ENCODE measurements around the gene GTPBP1.

GTPBP1 gene

GRCh38 chr22:38751066-38751421 is 45.3 kb downstream of the GTPBP1 start:
- H3K9ac ChIP-seq, result no peak overlapping the region
- no peaks in the 10 kb centered on the region for H3K36me3 ChIP-seq (ENCODE audit: control insufficient read depth, insufficient read depth, low read length)

GRCh38 chr22:38751422-38752346 is 45.9 kb downstream of the GTPBP1 start:
- Histone ChIP-seq H3K27ac (no peak overlapping the region), H2AFZ (no peak overlapping the region), H3K79me2 (no peaks in the 10 kb centered on the region), H3K4me1 (no peaks in the 10 kb centered on the region), H3K4me2 (ENCODE audit: low read length) (no peak overlapping the region), H3K27me3 (ENCODE audit: control insufficient read depth, insufficient read depth, low read length) (no peaks in the 10 kb centered on the region), H3K4me3 (ENCODE audit: low read depth, low read length) (no peak overlapping the region), H3K36me3 (ENCODE audit: control insufficient read depth, insufficient read depth, low read length) (no peaks in the 10 kb centered on the region), H3K9ac (no peak overlapping the region), H3K9me3 (ENCODE audit: control insufficient read depth, low read length) (no peaks in the 10 kb centered on the region)
- TF ChIP-seq CTCF (IDR thresholded peaks at IDR 0.05), result no peak

More at GRCh38 chr22:38751066-38751421, 45.3 kb downstream of the GTPBP1 start:
- Histone ChIP-seq H3K27me3 (ENCODE audit: control insufficient read depth, insufficient read depth, low read length) (no peaks in the 10 kb centered on the region), H3K4me3 (ENCODE audit: low read depth, low read length) (no peak overlapping the region), H3K9me3 (ENCODE audit: control insufficient read depth, low read length) (no peaks in the 10 kb centered on the region), H3K27ac (no peak overlapping the region), H2AFZ (no peak overlapping the region), H3K4me2 (ENCODE audit: low read length) (no peak overlapping the region), H3K4me1 (no peaks in the 10 kb centered on the region), H3K79me2 (no peaks in the 10 kb centered on the region)
- no peak for TF ChIP-seq CTCF (IDR thresholded peaks at IDR 0.05)

GRCh38 chr22:38753948-38754750 is 48.4 kb downstream of the GTPBP1 start:
- H3K4me1 ChIP-seq, result no peaks in the 10 kb centered on the region
- H3K36me3 ChIP-seq (ENCODE audit: control insufficient read depth, insufficient read depth, low read length), result no peaks in the 10 kb centered on the region
- peak overlapping the region; percentile 62 for H3K4me3 ChIP-seq (ENCODE audit: low read depth, low read length)
- peak overlapping the region; percentile 72 for H2AFZ ChIP-seq
- H3K27me3 ChIP-seq (ENCODE audit: control insufficient read depth, insufficient read depth, low read length), result no peaks in the 10 kb centered on the region
- no peaks in the 10 kb centered on the region for H3K9me3 ChIP-seq (ENCODE audit: control insufficient read depth, low read length)
- no peak overlapping the region for H3K9ac ChIP-seq
- peak overlapping the region; percentile 87 for H3K4me2 ChIP-seq (ENCODE audit: low read length)
- no peaks in the 10 kb centered on the region for H3K79me2 ChIP-seq
- H3K27ac ChIP-seq, result peak overlapping the region; percentile 90
- no peak for TF ChIP-seq CTCF (IDR thresholded peaks at IDR 0.05)

- Histone ChIP-seq H3K4me3 (ENCODE audit: low read depth, low read length) (peak overlapping the region; percentile 62), H3K9ac (peak overlapping the region; percentile 11), H3K9me3 (ENCODE audit: control insufficient read depth, low read length) (no peaks in the 10 kb centered on the region), H3K27me3 (ENCODE audit: control insufficient read depth, insufficient read depth, low read length) (no peaks in the 10 kb centered on the region), H3K4me2 (ENCODE audit: low read length) (peak overlapping the region; percentile 87), H3K4me1 (no peaks in the 10 kb centered on the region), H3K79me2 (no peaks in the 10 kb centered on the region), H3K27ac (peak overlapping the region; percentile 90), H3K36me3 (ENCODE audit: control insufficient read depth, insufficient read depth, low read length) (no peaks in the 10 kb centered on the region), H2AFZ (peak overlapping the region; percentile 72)
- TF ChIP-seq CTCF (IDR thresholded peaks at IDR 0.05), result no peak
Measured at GRCh38 chr22:38754751-38755154, 49.0 kb downstream of the GTPBP1 start.

All from parathyroid adenoma (tissue), 2 donors.